Measurements from ENCODE around the gene NME7.

Gene NME7

DNA sequence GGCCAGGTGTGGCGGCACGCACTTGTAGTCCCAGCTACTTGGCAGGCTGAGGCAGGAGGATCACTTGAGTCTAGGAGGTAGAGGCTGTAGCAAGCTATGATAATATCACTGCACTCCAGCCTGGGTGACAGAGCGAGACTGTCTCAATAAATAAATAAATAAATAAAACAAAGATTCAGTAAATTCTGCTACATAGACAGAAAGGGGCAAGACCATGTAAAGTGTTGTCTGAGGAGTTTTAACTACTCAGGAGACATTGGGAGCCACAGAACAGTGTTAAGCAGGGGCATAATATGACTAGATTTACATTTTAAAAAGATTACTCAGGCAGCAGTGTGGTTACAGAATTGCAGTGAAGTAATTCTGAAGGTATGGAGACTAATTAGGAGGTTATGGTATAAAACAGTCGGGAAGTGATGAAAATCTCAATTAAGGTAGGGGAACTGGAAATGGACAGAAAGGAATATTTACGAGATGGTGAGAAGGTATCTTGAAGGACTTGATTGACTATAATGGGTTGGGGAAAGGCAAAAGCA is 166.4 kb downstream of the NME7 start:
- DNase-seq (ENCODE audit: extremely low read depth, low read depth), result no peak
- TF ChIP-seq, protein P1, sequence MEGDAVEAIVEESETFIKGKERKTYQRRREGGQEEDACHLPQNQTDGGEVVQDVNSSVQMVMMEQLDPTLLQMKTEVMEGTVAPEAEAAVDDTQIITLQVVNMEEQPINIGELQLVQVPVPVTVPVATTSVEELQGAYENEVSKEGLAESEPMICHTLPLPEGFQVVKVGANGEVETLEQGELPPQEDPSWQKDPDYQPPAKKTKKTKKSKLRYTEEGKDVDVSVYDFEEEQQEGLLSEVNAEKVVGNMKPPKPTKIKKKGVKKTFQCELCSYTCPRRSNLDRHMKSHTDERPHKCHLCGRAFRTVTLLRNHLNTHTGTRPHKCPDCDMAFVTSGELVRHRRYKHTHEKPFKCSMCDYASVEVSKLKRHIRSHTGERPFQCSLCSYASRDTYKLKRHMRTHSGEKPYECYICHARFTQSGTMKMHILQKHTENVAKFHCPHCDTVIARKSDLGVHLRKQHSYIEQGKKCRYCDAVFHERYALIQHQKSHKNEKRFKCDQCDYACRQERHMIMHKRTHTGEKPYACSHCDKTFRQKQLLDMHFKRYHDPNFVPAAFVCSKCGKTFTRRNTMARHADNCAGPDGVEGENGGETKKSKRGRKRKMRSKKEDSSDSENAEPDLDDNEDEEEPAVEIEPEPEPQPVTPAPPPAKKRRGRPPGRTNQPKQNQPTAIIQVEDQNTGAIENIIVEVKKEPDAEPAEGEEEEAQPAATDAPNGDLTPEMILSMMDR (IDR thresholded peaks at IDR 0.05; ENCODE audit: low read depth, low read length), result no peak

DNA sequence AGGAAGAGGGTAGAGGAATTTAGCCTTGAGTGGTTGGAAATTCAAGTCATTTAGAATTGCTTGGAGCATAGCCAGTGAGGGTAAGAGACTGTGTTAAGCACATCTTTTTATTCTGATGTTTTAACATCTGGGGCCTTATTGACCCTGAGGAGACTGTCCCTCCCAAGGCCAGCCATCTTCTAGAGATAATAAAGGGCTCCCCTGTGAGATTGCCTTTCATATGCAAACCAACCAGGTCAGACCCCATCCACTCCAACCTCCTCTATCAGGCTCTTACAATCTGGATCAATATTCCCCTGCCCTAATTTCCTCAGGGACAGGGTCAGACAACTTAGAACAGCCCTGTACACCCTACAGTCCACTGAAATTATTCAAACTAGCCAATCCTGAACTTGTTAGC is 167.3 kb downstream of the NME7 start:
- TF ChIP-seq, protein P1 (IDR thresholded peaks at IDR 0.05; ENCODE audit: low read depth, low read length), result no peak
- no peak for DNase-seq (ENCODE audit: extremely low read depth, low read depth)

DNA sequence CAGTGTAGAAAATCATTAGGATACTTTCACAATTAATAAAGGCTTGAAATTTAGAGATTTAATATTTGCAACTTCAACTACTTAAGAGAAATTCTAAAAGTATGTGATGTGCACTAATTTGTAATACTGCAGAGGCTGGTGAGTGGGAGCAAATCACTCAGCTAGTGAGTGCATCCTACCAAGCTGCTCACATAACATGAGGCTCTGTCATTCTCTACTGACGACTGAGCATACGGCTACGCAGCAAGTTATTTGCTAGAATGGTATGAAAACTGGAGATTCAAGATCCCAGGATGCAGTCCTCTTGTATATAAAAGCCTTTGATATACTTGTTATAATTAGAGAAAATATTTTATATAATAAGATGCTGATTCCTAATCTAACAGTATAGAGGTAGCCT is 171.0 kb downstream of the NME7 start:
- no peak for DNase-seq (ENCODE audit: extremely low read depth, low read depth)

DNA sequence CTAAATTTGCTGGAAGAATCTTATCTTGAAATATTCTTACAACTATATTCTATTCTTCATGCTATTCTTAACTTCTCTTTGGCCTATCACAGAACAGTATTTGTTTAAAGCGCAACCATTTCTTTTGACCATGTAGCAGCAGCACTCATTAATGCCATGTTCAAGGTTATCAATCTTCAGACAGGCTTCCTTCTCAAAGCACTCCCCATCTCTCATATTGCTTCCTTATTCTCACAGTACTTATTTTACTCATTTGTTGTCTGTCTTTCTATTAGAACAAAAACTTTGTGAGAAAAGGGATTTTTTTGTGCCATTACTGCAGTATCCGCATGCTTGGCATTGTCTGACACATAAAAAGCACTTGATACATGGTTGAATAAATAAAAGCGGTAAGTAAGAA is 171.4 kb downstream of the NME7 start:
- no peak for DNase-seq (ENCODE audit: extremely low read depth, low read depth)
- TF ChIP-seq, protein P1 (IDR thresholded peaks at IDR 0.05; ENCODE audit: low read depth, low read length), result no peak

More for the DNA sequence above, 171.0 kb downstream of the NME7 start:
- TF ChIP-seq, protein P1 (IDR thresholded peaks at IDR 0.05; ENCODE audit: low read depth, low read length), result no peak

DNA sequence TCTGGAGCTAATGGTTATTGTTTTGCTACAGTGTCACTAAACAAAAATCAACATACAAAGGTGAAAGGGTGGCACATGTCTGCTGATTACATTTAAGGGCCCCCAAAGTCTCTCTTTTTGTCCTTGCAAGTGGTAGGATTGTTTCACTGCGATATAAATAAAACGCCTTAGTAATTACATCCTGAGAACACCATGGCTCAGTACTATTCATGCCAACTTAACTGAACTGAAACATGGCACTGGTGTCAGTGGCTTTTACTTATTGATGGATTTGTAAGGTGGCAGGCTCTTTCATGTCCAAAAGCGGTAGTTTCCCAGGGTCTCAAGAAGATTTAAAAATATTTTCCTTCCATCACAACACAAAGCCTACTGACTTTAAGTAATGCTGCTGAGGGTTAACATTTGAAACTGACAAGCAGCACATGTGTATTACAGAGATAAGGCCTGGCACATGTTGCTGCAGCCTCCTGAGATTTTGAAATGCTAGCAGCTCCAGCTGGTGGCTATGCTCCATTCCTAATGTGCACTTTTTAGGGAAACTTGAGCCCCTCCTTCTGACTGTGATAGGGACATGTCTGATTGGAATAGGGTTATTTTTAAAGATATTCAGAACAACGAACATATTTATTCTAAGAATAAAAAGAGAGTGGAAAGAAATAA is 174.3 kb downstream of the NME7 start:
- TF ChIP-seq, protein P1 (IDR thresholded peaks at IDR 0.05; ENCODE audit: low read depth, low read length), result no peak; the same call in 1 of the 2 replicates
- DNase-seq (ENCODE audit: extremely low read depth, low read depth), result no peak

DNA sequence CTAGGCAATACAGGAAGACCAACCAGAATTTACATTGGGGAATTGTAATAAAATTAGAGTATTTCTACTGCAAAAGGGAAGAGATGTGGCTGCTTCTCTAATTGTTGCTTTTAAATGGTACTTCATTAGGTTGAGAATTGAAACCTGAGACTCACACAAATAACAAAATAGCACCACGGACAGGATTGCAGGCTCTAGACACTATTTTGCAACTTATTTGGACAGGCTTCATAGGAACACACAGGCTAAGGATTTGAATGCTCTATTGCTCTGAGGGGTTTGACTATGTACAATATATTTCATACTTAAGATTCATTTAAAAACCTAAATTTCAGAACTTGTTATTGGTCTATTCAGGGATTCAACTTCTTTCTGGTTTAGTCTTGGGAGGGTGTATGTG is 181.5 kb downstream of the NME7 start:
- TF ChIP-seq, protein P1 (IDR thresholded peaks at IDR 0.05; ENCODE audit: low read depth, low read length), result no peak
- DNase-seq (ENCODE audit: extremely low read depth, low read depth), result no peak

DNA sequence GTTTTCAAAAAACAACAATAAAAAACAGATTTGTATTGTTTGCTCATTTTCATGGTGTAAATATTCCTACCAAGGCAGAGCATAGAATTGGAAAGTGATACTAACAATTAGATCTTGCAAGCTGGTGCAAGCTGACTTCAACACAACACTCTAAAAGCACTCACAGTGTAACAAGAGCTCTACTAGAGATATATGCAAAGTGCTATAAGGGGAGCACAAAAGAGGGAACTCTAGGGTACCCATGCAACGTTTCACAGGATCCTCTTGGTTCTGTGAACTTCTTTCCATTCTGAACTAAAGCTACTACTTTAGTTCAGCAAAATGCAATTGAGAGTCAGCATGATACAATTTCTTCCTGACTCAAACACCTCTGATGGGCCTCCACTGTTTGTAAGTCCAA is 182.8 kb downstream of the NME7 start:
- TF ChIP-seq, protein P1 (IDR thresholded peaks at IDR 0.05; ENCODE audit: low read depth, low read length), result no peak
- no peak for DNase-seq (ENCODE audit: extremely low read depth, low read depth)

Measured in AG09319 (cell line).